Muscle of back (tissue), 11 donors: ENCODE results near the gene ACTR1B. TPM values are rescaled to one million over a fixed set of nuclear protein-coding genes. Genes with fewer than 3 reads are reported as not detected.
"Not testable (repeated sequence)": the region's sequence is repeated elsewhere in the genome, so short reads cannot be mapped to it uniquely, and the experiment has no call there.

Experiments
- DNase-seq, 3 donors: peaks; one replicate each; pipeline versions ENCODE4 v3.0.0 to v3.0.0-alpha.2; 2013
- polyA plus RNA-seq, 10 donors: library from polyadenylated mRNA; unstranded; fragments of 120-200 nt; gene quantifications; one replicate each; pipeline ENCODE4 v1.2.1, GENCODE V29; 2013; ENCODE audit not compliant: insufficient read length in 10 of 10

ACTR1B gene
- polyA plus RNA-seq, 10 donors: 40.3 to 50.0 (median 45.4) TPM

- not testable (repeated sequence) for DNase-seq
Observed at GRCh38 chr2:97620492-97620891, 43.4 kb downstream of the ACTR1B start.

- not testable (repeated sequence) for DNase-seq
Observed at GRCh38 chr2:97618939-97619827, 44.7 kb downstream of the ACTR1B start.

DNA sequence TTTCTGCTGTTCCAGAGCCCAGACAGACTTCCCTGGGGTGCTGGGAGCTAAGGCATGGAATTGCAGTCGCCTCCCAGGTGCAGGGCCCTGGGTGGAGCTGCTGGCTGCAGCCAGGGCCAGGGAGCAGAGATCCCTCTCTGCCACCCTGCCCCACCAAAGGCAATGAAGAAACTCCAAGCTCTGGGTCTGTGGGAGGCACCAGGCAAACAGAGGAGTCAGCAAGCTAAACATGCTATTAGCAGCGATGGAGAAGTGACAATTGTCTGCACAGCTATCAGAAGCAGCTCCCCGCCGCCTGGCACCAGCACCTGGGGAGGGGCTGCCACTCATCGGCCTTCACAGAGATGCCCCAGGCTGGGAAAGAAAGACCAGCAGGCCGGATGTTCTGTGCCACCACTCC lies 45.9 kb downstream of the ACTR1B start:
- no peak for DNase-seq

- not testable (repeated sequence) for DNase-seq
Observed at GRCh38 chr2:97615746-97616145, 48.1 kb downstream of the ACTR1B start.

GRCh38 chr2:97611895-97612294 lies 51.9 kb downstream of the ACTR1B start:
- DNase-seq: not testable (repeated sequence)

DNA sequence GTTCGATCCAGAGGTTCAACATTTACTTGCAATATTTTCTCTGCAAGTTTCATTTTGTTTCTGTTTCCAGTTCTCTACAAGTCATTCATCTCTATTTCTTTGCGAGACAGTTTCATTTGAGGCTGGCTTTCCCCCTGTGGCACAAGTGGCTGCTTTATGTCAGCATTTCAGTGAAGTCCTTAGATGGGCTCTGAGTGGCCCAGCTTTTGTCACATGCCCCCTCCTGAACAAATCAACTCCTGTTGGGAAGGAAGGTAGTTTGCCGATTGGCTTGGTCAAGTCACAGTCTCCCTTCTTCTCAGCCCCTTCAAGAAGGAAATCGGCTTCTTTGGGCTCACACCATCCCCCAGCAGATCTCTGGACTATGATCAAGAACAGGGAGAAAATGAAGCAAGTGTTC lies 55.1 kb downstream of the ACTR1B start:
- not testable (repeated sequence) for DNase-seq

Other genes with a start within 250 kb of the ACTR1B start
- 10 to 100 TPM in 9 of 10 donors, 1 to 10 TPM in 1; 8.8 to 30.5 (median 15.1) TPM for gene ANKRD36B, start 74.2 kb downstream of the ACTR1B start, polyA plus RNA-seq
- gene COX5B, start 18.0 kb downstream of the ACTR1B start, polyA plus RNA-seq: 100 to 1,000 TPM; 143 to 200 (median 176) TPM
- 10 to 100 TPM in 7 of 10 donors, 1 to 10 TPM in 3; 6.9 to 28.4 (median 13.6) TPM for gene C2orf92, start 5.7 kb upstream of the ACTR1B start, polyA plus RNA-seq
- gene ZAP70, start 49.5 kb upstream of the ACTR1B start, polyA plus RNA-seq: 10 to 100 TPM in 1 of 10 donors, 1 to 10 TPM in 9; 1.6 to 12.4 (median 3.0) TPM